HepG2 (cell line): Measurements from ENCODE around the gene STC2. TPM values are rescaled to one million over a fixed set of nuclear protein-coding genes. Genes with fewer than 3 reads are reported as not detected.

Experiments used
- CENPBD1 ChIP-seq: sonication (generic); formaldehyde crosslinking; IDR thresholded peaks from 2 replicates; pipeline ENCODE4 v1.8.0; 2022; ENCODE audit warnings: missing genetic modification reagents, low read depth, mild to moderate bottlenecking, borderline replicate concordance
- NFIC ChIP-seq: IDR thresholded peaks from 2 replicates; pipeline ENCODE4 v1.6.1; 2012; ENCODE audit warnings: mild to moderate bottlenecking, low read length, inconsistent platforms
- NR2F2 ChIP-seq: IDR thresholded peaks from 2 replicates; pipeline ENCODE4 v1.6.1; 2012; ENCODE audit warnings: low read depth, inconsistent platforms, borderline replicate concordance
- REPIN1 ChIP-seq: sonication (generic); formaldehyde crosslinking; IDR thresholded peaks from 2 replicates; pipeline ENCODE4 v1.8.0; 2022; ENCODE audit warnings: missing genetic modification reagents, low read depth, mild to moderate bottlenecking, borderline replicate concordance
- REST ChIP-seq, 2 experiments: IDR thresholded peaks; 2 replicates each; pipeline ENCODE4 v1.6.1; 2011 to 2012; ENCODE audit warnings: low read length in 2 of 2, borderline replicate concordance in 1 of 2, low read depth in 1 of 2, mild to moderate bottlenecking in 1 of 2, moderate library complexity in 1 of 2
- SPEN ChIP-seq: sonication (generic); formaldehyde crosslinking; IDR thresholded peaks from 2 replicates; pipeline ENCODE4 v1.5.1; 2020; ENCODE audit warnings: low read depth, mild to moderate bottlenecking, missing genetic modification reagents
- TEAD3 ChIP-seq: optimal IDR thresholded peaks from 2 replicates; pipeline ENCODE3; 2016; ENCODE audit warnings: borderline replicate concordance
- ZFP37 ChIP-seq: sonication (generic); formaldehyde crosslinking; IDR thresholded peaks from 2 replicates; pipeline ENCODE4 v1.4.0; 2020; ENCODE audit warnings: missing genetic modification reagents, borderline replicate concordance
- ZKSCAN5 ChIP-seq: sonication (generic); formaldehyde crosslinking; IDR thresholded peaks from 2 replicates; pipeline ENCODE4 v1.5.1; 2020; ENCODE audit warnings: mild to moderate bottlenecking, missing genetic modification reagents
- ZNF180 ChIP-seq: sonication (generic); formaldehyde crosslinking; IDR thresholded peaks from 2 replicates; pipeline ENCODE4 v1.4.0; 2020; ENCODE audit warnings: low read depth, missing genetic modification reagents, borderline replicate concordance
- ZNF235 ChIP-seq: sonication (generic); formaldehyde crosslinking; IDR thresholded peaks from 2 replicates; pipeline ENCODE4 v1.8.1; 2023; ENCODE audit warnings: mild to moderate bottlenecking, missing genetic modification reagents, borderline replicate concordance
- ZNF724P ChIP-seq: sonication (generic); formaldehyde crosslinking; IDR thresholded peaks from 2 replicates; pipeline ENCODE4 v1.8.0; 2022; ENCODE audit warnings: missing genetic modification reagents, borderline replicate concordance
- polyA plus RNA-seq, 8 experiments: library from polyadenylated mRNA; depleted of rRNA in 3 of 8; stranded (reverse) in 7 of 8; unstranded in 1 of 8; fragments of >200 nt; fragmentation: Illumina TruSeq in 4 of 8; extraction: Trizol in 4 of 8; gene quantifications; 2 replicates each; pipeline versions ENCODE4 v1.2.1 to v1.2.3, GENCODE V29; 2011 to 2016; ENCODE audit warnings: low read depth in 4 of 8, missing spikeins in 1 of 8, mixed read lengths in 1 of 8; ENCODE audit not compliant: insufficient read depth in 1 of 8
- total RNA-seq, 5 experiments: library from RNA; depleted of rRNA; stranded (reverse); fragments of >200 nt; fragmentation: Illumina TruSeq; extraction: Trizol; gene quantifications; 2 replicates each; pipeline ENCODE4 v1.2.3, GENCODE V29; 2016; ENCODE audit warnings: low read depth in 1 of 5
- TF ChIP-seq, protein P1 (sequence below): sonication (generic); formaldehyde crosslinking; IDR thresholded peaks from 2 replicates; pipeline ENCODE4 v1.4.0; 2020; ENCODE audit warnings: missing genetic modification reagents, borderline replicate concordance
- TF ChIP-seq, protein P2 (sequence below): sonication (generic); formaldehyde crosslinking; IDR thresholded peaks from 2 replicates; pipeline ENCODE4 v1.8.1; 2023; ENCODE audit warnings: missing genetic modification reagents, mild to moderate bottlenecking, borderline replicate concordance
- TF ChIP-seq, protein P3 (sequence below): sonication (generic); formaldehyde crosslinking; IDR thresholded peaks from 2 replicates; pipeline ENCODE4 v1.8.0; 2022; ENCODE audit warnings: mild to moderate bottlenecking, missing genetic modification reagents, moderate library complexity

Gene STC2
- total and polyA plus RNA-seq, 2 of the 13 experiments (the other 11 are each of a cell fraction or from before 2014, with no cell fraction given), result 27.1 to 69.2 TPM

DNA sequence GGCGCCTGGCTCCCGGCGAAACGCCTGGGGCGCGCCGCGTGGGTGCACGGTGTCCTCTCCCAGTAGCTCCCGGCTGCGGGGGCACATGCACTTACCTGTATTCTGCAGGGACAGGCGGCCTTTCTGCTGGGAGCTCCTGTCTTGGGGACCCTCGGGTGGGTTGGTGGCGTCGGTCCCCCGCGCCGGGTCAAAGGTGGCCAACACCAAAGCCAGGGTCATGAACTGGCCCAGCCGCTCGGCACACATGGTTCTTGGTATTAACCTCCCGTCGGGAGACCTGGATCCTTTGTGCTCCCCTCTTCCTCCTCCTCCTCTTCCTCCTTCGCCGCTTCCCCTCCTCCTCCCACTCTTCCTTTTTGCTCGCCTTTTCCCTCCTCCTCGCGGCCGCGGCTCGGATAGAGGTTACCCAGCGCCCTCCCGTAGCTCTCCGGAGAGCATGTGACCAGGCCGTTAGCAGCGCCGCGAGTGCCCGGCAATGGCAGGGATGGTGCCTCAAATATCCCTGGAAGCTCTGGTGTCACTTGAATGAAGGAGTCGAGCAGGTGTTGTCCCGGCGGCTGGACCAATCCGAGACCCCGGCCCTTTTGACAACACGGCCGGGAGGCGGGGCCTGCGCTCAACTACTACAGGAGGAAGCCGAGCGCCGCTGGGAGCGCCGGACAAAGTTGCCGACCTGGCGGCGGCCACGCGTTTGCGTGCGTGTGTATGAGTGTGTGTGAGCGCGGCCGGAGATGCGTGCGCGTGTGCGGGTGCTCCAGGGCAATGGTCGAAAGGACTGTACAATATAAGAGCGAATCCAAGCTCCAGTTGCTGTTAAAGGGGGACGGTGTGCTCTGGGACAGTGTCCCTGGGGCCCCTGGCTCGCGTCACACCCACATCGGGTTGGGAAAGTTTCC is at the start of gene STC2 (continued):
- TF ChIP-seq, protein P1, sequence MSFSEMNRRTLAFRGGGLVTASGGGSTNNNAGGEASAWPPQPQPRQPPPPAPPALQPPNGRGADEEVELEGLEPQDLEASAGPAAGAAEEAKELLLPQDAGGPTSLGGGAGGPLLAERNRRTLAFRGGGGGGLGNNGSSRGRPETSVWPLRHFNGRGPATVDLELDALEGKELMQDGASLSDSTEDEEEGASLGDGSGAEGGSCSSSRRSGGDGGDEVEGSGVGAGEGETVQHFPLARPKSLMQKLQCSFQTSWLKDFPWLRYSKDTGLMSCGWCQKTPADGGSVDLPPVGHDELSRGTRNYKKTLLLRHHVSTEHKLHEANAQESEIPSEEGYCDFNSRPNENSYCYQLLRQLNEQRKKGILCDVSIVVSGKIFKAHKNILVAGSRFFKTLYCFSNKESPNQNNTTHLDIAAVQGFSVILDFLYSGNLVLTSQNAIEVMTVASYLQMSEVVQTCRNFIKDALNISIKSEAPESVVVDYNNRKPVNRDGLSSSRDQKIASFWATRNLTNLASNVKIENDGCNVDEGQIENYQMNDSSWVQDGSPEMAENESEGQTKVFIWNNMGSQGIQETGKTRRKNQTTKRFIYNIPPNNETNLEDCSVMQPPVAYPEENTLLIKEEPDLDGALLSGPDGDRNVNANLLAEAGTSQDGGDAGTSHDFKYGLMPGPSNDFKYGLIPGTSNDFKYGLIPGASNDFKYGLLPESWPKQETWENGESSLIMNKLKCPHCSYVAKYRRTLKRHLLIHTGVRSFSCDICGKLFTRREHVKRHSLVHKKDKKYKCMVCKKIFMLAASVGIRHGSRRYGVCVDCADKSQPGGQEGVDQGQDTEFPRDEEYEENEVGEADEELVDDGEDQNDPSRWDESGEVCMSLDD, result peak; percentile 69; the same call in 1 of the 2 replicates
- TF ChIP-seq NFIC (0 out of 2 replicates have a peak, but pooled peaks have one; percentile 19), ZKSCAN5 (CRISPR knock-in tag) (peak; percentile 52; the same call in 1 of the 2 replicates), SPEN (peak; percentile 63), ZFP37 (no peak), CENPBD1 (no peak), ZNF235 (CRISPR knock-in tag) (peak; percentile 39; the same call in 1 of the 2 replicates), REST (IDR thresholded peaks at IDR 0.05; ENCODE audit: borderline replicate concordance in 1 of 2, low read depth in 1 of 2, low read length in 2 of 2) (peak in 1 of 2 experiments; percentile 64; a peak in 1 of 4 replicates), REPIN1 (CRISPR knock-in tag) (peak; percentile 35; the same call in 1 of the 2 replicates), ZNF724P (CRISPR knock-in tag) (no peak; the same call in none of the 2 replicates), ZNF180 (CRISPR knock-in tag) (peak; percentile 62; the same call in 1 of the 2 replicates), TEAD3 (CRISPR knock-in tag) (peak; percentile 69), NR2F2 (peak; percentile 53; the same call in 1 of the 2 replicates)
- TF ChIP-seq, protein P2, sequence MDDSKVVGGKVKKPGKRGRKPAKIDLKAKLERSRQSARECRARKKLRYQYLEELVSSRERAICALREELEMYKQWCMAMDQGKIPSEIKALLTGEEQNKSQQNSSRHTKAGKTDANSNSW (CRISPR knock-in tag), result 0 out of 2 replicates have a peak, but pooled peaks have one; percentile 76
- TF ChIP-seq, protein P3, sequence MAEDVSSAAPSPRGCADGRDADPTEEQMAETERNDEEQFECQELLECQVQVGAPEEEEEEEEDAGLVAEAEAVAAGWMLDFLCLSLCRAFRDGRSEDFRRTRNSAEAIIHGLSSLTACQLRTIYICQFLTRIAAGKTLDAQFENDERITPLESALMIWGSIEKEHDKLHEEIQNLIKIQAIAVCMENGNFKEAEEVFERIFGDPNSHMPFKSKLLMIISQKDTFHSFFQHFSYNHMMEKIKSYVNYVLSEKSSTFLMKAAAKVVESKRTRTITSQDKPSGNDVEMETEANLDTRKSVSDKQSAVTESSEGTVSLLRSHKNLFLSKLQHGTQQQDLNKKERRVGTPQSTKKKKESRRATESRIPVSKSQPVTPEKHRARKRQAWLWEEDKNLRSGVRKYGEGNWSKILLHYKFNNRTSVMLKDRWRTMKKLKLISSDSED, result peak; percentile 28; the same call in 1 of the 2 replicates
